ENCODE data around the gene KL.

KL gene

GRCh38 chr13:33069365-33069764 is 53.1 kb downstream of the KL start:
- no peaks in the 10 kb centered on the region for H3K9me3 ChIP-seq (ENCODE audit: control insufficient read depth, insufficient read depth, low read depth, low read length)

GRCh38 chr13:33070713-33071112 is 54.5 kb downstream of the KL start:
- POLR2A ChIA-PET: no interaction called here
- TF ChIP-seq ZNF292 (tag by site-specific recombination; IDR thresholded peaks at IDR 0.05; ENCODE audit: borderline replicate concordance, low read depth): no peak
- no peak for TF ChIP-seq SALL2 (tag by site-specific recombination; IDR thresholded peaks at IDR 0.05; ENCODE audit: borderline replicate concordance)
- no peak for TF ChIP-seq ZNF514 (tag by site-specific recombination; IDR thresholded peaks at IDR 0.05)
- TF ChIP-seq, protein P1, sequence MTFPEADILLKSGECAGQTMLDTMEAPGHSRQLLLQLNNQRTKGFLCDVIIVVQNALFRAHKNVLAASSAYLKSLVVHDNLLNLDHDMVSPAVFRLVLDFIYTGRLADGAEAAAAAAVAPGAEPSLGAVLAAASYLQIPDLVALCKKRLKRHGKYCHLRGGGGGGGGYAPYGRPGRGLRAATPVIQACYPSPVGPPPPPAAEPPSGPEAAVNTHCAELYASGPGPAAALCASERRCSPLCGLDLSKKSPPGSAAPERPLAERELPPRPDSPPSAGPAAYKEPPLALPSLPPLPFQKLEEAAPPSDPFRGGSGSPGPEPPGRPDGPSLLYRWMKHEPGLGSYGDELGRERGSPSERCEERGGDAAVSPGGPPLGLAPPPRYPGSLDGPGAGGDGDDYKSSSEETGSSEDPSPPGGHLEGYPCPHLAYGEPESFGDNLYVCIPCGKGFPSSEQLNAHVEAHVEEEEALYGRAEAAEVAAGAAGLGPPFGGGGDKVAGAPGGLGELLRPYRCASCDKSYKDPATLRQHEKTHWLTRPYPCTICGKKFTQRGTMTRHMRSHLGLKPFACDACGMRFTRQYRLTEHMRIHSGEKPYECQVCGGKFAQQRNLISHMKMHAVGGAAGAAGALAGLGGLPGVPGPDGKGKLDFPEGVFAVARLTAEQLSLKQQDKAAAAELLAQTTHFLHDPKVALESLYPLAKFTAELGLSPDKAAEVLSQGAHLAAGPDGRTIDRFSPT (tag by site-specific recombination; IDR thresholded peaks at IDR 0.05): no peak
- no peak for TF ChIP-seq ZNF670 (tag by site-specific recombination; IDR thresholded peaks at IDR 0.05; ENCODE audit: low read depth)
- TF ChIP-seq KLF1 (tag by site-specific recombination; IDR thresholded peaks at IDR 0.05): no peak
- TF ChIP-seq ZNF10 (tag by site-specific recombination; IDR thresholded peaks at IDR 0.05): no peak
- no peak for TF ChIP-seq SP2 (tag by site-specific recombination; IDR thresholded peaks at IDR 0.05)
- TF ChIP-seq ZNF529 (tag by site-specific recombination; IDR thresholded peaks at IDR 0.05; ENCODE audit: insufficient replicate concordance): no peak
- TF ChIP-seq ZNF266 (tag by site-specific recombination; IDR thresholded peaks at IDR 0.05; ENCODE audit: low read depth): no peak
- Histone ChIP-seq H3K27ac (ENCODE audit: extremely low read depth, low read depth, low read length) (no peak overlapping the region), H3K4me1 (ENCODE audit: control insufficient read depth, insufficient read depth, low read length) (no peaks in the 10 kb centered on the region), H3K9me3 (ENCODE audit: control insufficient read depth, insufficient read depth, low read depth, low read length) (no peaks in the 10 kb centered on the region), H3K4me3 (ENCODE audit: low read depth, low read length) (no peak overlapping the region), H3K36me3 (ENCODE audit: control insufficient read depth in 2 of 2, insufficient read depth in 1 of 2, low read length in 2 of 2) (no peaks in the 10 kb centered on the region)
- CTCF ChIA-PET: no interaction called here

More at GRCh38 chr13:33069365-33069764, 53.1 kb downstream of the KL start:
- ChIA-PET CTCF (interaction anchor here (0.7 to 0.9 kb wide), 2 partner anchors 11 to 614 kb away, joined by 4 to 5 read pairs; no protein-coding TSS in a partner anchor), POLR2A (no interaction called here)
- Histone ChIP-seq H3K4me1 (ENCODE audit: control insufficient read depth, insufficient read depth, low read length) (no peaks in the 10 kb centered on the region), H3K27ac (ENCODE audit: extremely low read depth, low read depth, low read length) (no peak overlapping the region), H3K4me3 (ENCODE audit: low read depth, low read length) (no peak overlapping the region), H3K36me3 (ENCODE audit: control insufficient read depth in 2 of 2, insufficient read depth in 1 of 2, low read length in 2 of 2) (no peaks in the 10 kb centered on the region)
- TF ChIP-seq ZNF221 (tag by site-specific recombination; IDR thresholded peaks at IDR 0.05; ENCODE audit: borderline replicate concordance) (no peak), REPIN1 (tag by site-specific recombination; IDR thresholded peaks at IDR 0.05; ENCODE audit: low read depth) (no peak), ZNF10 (tag by site-specific recombination; IDR thresholded peaks at IDR 0.05) (no peak)
- TF ChIP-seq, protein P2, sequence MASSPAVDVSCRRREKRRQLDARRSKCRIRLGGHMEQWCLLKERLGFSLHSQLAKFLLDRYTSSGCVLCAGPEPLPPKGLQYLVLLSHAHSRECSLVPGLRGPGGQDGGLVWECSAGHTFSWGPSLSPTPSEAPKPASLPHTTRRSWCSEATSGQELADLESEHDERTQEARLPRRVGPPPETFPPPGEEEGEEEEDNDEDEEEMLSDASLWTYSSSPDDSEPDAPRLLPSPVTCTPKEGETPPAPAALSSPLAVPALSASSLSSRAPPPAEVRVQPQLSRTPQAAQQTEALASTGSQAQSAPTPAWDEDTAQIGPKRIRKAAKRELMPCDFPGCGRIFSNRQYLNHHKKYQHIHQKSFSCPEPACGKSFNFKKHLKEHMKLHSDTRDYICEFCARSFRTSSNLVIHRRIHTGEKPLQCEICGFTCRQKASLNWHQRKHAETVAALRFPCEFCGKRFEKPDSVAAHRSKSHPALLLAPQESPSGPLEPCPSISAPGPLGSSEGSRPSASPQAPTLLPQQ (tag by site-specific recombination; IDR thresholded peaks at IDR 0.05): no peak

GRCh38 chr13:33072282-33072681 is 56.1 kb downstream of the KL start:
- Histone ChIP-seq H3K4me3 (ENCODE audit: low read depth, low read length) (no peak overlapping the region), H3K36me3 (ENCODE audit: control insufficient read depth in 2 of 2, insufficient read depth in 1 of 2, low read length in 2 of 2) (no peaks in the 10 kb centered on the region), H3K27ac (ENCODE audit: extremely low read depth, low read depth, low read length) (no peak overlapping the region), H3K4me1 (ENCODE audit: control insufficient read depth, insufficient read depth, low read length) (no peaks in the 10 kb centered on the region), H3K9me3 (ENCODE audit: control insufficient read depth, insufficient read depth, low read depth, low read length) (no peaks in the 10 kb centered on the region)
- ChIA-PET CTCF (no interaction called here), POLR2A (no interaction called here)
- TF ChIP-seq, protein P3, sequence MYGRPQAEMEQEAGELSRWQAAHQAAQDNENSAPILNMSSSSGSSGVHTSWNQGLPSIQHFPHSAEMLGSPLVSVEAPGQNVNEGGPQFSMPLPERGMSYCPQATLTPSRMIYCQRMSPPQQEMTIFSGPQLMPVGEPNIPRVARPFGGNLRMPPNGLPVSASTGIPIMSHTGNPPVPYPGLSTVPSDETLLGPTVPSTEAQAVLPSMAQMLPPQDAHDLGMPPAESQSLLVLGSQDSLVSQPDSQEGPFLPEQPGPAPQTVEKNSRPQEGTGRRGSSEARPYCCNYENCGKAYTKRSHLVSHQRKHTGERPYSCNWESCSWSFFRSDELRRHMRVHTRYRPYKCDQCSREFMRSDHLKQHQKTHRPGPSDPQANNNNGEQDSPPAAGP (tag by site-specific recombination; IDR thresholded peaks at IDR 0.05): no peak
- TF ChIP-seq ZNF629 (tag by site-specific recombination; IDR thresholded peaks at IDR 0.05): 0 out of 2 replicates have a peak, but pooled peaks have one; percentile 22
- TF ChIP-seq, protein P4, sequence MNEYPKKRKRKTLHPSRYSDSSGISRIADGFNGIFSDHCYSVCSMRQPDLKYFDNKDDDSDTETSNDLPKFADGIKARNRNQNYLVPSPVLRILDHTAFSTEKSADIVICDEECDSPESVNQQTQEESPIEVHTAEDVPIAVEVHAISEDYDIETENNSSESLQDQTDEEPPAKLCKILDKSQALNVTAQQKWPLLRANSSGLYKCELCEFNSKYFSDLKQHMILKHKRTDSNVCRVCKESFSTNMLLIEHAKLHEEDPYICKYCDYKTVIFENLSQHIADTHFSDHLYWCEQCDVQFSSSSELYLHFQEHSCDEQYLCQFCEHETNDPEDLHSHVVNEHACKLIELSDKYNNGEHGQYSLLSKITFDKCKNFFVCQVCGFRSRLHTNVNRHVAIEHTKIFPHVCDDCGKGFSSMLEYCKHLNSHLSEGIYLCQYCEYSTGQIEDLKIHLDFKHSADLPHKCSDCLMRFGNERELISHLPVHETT (tag by site-specific recombination; IDR thresholded peaks at IDR 0.05): no peak
- TF ChIP-seq ZNF398 (tag by site-specific recombination; IDR thresholded peaks at IDR 0.05): no peak
- peak; percentile 77 for TF ChIP-seq ATF2 (tag by site-specific recombination; IDR thresholded peaks at IDR 0.05; ENCODE audit: low read depth)
- TF ChIP-seq, protein P5, sequence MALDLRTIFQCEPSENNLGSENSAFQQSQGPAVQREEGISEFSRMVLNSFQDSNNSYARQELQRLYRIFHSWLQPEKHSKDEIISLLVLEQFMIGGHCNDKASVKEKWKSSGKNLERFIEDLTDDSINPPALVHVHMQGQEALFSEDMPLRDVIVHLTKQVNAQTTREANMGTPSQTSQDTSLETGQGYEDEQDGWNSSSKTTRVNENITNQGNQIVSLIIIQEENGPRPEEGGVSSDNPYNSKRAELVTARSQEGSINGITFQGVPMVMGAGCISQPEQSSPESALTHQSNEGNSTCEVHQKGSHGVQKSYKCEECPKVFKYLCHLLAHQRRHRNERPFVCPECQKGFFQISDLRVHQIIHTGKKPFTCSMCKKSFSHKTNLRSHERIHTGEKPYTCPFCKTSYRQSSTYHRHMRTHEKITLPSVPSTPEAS (tag by site-specific recombination; IDR thresholded peaks at IDR 0.05): no peak

Data from HEK293 (cell line).